OCI-M2 (cell line): Measurements from ENCODE around the gene PAXIP1.

Experiments
- DNase-seq: peaks from one replicate; lab custom pipeline; 2025; ENCODE audit not compliant: unreplicated experiment; lab: John Stamatoyannopoulos, UW

The PAXIP1 gene

DNA sequence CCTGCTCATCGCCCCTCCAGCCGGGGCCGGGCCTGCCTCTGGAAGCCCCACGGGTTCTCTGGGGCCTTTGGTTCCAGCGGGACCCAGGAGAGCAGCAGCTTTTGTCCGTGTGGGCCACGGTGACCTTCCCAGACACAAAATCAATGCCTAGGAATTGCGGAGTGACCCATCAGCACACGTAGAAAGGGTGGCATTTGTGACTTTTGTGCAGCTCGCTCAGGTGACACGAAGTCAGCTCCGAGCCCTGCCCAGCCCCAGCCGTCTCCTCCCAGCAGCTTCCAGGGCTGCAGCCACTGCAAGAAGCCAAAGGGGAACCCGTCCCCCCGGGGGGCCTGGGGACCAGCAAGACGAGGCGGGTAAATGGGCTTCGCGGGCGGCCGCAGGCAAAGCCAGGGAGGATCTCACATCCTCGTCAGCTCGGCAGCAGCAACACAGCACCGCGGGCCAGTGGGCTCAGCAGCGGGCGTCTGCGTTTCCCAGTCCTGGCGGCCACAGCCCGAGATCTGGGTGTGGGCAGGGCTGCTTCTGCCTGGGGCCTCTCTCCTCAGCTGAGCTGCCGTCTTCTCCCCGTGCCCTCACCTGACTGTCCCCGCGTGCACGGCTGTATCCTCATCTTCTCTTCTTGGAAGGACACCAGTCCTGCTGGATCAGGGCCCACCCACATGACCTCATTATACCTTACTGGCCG, 88.5 kb downstream of the PAXIP1 start:
- no peak for DNase-seq

- DNase-seq: peak; percentile 4
Measured at GRCh38 chr7:154913638-154914307, 89.2 kb downstream of the PAXIP1 start.

GRCh38 chr7:154912871-154913637, 89.9 kb downstream of the PAXIP1 start:
- no peak for DNase-seq

- DNase-seq: no peak
Measured at GRCh38 chr7:154911862-154912455, 91.0 kb downstream of the PAXIP1 start.

DNA sequence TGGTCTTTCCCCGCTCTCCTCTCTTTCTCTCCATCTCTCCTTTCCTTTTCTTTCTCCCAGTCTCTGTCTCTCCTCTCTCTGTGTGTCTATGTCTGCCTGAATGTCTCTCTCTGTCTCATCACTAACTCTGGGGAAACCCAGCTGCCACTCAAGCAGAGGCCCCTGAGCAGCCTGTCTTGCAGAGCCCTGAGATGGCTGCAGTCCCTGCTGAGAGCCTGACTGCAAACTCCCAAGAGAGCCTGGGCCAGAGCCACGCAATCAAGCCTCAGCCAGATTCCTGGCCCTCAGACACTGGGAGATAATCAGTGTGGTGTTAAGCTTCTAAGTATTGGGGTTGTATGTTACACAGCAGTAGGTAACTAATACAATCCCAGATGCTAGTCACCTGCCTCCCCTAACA, 91.5 kb downstream of the PAXIP1 start:
- DNase-seq: no peak

DNA sequence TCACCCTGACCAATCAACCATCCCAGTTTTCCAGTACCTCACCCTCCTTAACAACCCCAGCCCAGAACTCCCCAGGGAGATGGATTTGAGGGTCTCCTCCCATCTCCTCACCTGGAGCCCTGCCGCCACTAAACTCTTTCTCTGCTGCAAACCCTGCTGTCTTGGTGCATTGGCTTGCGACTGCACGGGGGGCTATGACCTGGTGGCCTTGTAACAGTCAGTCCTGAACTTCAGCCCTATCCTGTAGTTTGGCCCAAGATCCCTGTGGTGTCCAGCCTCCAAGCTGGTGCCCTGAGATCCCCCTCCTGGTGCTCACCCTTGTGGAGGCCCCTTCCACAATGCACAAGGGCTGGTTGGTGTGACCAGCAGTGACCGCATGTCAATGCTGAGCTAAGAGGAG, 91.9 kb downstream of the PAXIP1 start:
- no peak for DNase-seq

DNA sequence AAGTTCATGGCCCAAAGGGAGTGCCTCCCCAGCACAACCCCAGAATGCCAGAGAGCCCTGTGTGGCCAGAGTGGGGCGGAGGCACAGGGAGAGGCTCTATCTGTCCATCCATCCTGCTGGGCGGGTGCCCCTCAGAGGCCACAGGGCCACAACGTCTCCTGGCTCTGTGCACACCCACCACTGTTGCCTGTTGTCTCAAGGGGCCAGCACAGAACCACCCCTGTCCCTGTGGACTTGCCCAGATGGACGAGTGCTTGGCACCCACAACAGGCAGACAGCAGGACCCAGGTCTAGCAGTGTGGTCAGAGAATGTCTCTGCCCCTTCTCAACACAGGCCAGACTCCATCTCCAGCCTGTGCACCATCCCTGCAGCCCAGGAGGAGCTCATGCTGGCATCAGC, 92.8 kb downstream of the PAXIP1 start:
- no peak for DNase-seq

GRCh38 chr7:154909241-154910105, 93.5 kb downstream of the PAXIP1 start:
- DNase-seq: no peak

- DNase-seq: no peak
Measured at GRCh38 chr7:154907651-154908620, 95.0 kb downstream of the PAXIP1 start.

DNA sequence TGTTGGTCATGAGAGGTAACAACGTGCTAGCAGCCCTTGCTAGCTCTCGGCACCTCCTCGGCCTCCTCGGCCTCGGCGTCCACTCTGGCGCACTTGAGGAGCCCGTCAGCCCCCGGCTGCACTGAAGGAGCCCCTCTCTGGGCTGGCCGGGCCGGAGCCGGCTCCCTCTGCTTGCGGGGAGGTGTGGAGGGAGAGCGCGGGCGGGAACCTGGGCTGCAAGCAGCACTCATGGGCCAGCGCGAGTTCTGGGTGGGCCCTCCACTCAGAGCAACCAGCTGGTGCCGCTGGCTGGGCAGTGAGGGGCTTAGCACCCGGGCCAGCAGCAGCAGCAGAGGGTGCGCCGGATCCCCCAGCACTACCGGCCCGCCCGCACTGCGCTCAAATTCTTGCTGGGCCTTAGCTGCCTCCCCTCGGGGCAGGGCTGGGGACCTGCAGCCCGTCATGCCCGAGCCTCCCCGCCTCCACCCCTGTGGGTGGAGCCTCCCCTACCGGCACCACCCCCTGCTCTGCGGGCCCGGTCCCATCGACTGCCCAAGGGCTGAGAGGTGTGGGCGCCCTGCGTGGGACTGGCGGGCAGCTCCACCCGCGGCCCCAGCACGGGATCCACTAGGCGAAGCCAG, 96.1 kb downstream of the PAXIP1 start:
- no peak for DNase-seq

DNA sequence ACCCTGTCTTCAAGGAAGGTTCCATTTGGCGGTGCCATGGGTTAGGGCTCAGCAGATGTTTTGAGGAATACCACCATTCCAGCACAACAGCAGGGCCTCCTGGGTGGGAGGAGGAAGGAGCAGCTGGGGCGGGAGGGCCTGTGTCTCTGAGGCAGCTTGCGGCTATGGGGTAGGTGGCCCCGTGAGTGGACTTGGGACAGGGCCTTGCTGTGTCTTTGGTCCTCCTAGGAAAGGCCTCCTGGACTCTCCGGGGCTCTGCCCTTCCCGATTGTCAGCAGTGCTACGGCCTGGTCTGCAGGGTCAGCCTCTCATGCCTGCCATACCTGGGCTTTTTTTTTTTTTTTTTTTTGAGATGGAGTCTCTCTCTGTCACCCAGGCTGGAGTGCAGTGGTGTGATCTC, 96.7 kb downstream of the PAXIP1 start:
- no peak for DNase-seq

- no peak for DNase-seq
Measured at GRCh38 chr7:154905615-154906014, 97.3 kb downstream of the PAXIP1 start.

- DNase-seq: no peak
Measured at GRCh38 chr7:154905146-154905545, 97.8 kb downstream of the PAXIP1 start.

DNA sequence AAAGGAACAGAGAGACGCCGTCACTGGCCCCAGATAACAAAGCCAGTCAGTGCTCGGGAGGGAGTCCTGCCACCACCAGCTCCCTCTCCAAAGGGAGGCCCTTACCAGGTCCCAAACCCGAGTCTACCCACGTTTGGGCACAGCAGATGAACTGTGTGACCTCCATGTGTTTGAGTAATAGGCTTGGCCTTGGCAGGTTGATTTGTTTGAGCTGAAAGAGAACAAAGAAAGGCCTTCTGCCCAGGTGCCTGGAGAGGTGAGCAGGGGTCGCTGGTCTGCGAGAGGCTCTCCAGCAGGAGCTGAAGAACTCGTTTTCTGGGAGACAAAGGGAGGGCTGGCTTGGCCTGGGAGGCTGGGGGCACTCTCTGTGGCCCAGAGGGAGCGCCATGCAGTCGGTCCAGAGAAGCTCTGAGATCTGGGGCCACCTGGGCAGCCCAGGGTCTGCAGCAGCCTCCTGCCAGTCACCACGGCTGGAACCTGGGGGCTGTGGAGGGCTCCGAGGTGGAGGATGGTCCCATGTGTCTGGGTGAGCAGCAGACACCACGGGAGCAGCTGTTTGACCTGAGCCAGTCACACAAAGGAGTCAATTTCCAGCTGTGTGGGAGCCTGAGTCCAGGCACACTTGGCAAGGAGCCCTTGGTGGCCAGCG, 99.7 kb downstream of the PAXIP1 start:
- no peak for DNase-seq

DNA sequence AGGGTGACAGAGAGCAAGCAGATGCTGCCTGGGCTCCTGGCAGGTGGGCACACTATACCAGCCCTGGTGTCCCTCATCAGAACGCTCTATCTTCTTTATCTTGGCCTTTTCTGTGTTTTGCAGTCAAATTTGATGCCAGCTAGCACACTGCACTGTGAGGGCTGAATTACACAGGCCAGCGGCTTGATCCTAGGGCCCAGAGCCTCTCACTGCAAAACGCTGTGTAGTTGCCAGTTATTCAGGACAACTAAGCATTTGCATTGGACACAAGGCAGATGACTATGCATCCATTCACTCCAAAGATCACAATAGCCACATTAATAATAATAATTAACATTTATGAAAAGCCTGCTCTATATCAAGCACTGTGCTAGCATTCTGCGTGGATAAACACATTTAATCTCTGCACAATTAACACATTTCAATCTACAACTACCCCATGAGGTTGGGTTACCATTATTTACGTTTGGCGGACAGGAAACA, 100.3 kb downstream of the PAXIP1 start:
- DNase-seq: no peak

DNA sequence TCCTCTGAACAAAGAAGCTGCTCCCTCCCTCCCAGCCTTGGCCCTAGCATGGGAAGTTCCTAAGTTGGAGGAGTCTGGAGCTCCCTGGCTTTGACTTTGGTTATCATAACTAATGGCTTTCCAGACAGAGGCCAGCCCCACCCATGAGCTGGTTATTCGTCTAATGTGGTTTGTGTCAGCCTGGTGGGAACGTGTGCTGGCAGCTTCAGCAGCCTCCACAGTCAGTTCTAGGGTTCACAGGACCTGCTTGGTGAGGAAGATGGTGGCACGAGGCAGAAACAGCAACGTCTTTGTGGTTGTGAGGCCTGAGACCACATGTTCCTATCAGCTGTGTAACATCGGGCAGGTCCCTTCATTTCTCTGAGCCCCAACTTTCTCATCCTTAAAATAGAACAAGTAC, 103.1 kb downstream of the PAXIP1 start:
- no peak for DNase-seq

- no peak for DNase-seq
Measured at GRCh38 chr7:154898973-154899855, 103.7 kb downstream of the PAXIP1 start.

GRCh38 chr7:154896076-154896475, 106.8 kb downstream of the PAXIP1 start:
- DNase-seq: no peak
